Measurements from ENCODE around the gene EXD3. TPM values are rescaled to one million over a fixed set of nuclear protein-coding genes. Genes with fewer than 3 reads are reported as not detected.
"Not testable (repeated sequence)": the region's sequence is repeated elsewhere in the genome, so short reads cannot be mapped to it uniquely, and the experiment has no call there.

The EXD3 gene
- total RNA-seq, 3 donors from 2014 or later = 39.4 to 56.7 (median 40.1) TPM

- TF ChIP-seq CTCF (IDR thresholded peaks at IDR 0.05) = no peak
- Histone ChIP-seq H3K36me3 (ENCODE audit: low read depth) (no peaks in the 10 kb centered on the region), H3K4me3 (no peak overlapping the region), H3K9me3 (no peaks in the 10 kb centered on the region), H3K4me1 (ENCODE audit: low read depth) (peaks cover 18% of the 10 kb centered on the region)
- ATAC-seq (no peak), DNase-seq (no peak)
- intact Hi-C loops (cut with DNase I, micrococcal nuclease) = no loop called here
These were observed 35.7 kb downstream of the EXD3 start for GRCh38 chr9:137387114-137387890.

- H3K36me3 ChIP-seq (ENCODE audit: low read depth); ATAC-seq; DNase-seq; H3K9me3 ChIP-seq; intact Hi-C loops (cut with DNase I, micrococcal nuclease); H3K4me3 ChIP-seq: not testable (repeated sequence)
- peaks cover 15% of the 10 kb centered on the region for H3K4me1 ChIP-seq (ENCODE audit: low read depth)
These were observed 36.4 kb downstream of the EXD3 start for GRCh38 chr9:137386507-137387113.

- H3K36me3 ChIP-seq (ENCODE audit: low read depth) = no peaks in the 10 kb centered on the region
- intact Hi-C loops (cut with DNase I, micrococcal nuclease) = no loop called here
- DNase-seq (peak in 2 of 3 donors; percentile 8 to 37), ATAC-seq (no peak)
- no peak for TF ChIP-seq CTCF (IDR thresholded peaks at IDR 0.05)
- peaks cover 2% of the 10 kb centered on the region for H3K4me1 ChIP-seq (ENCODE audit: low read depth)
- H3K4me3 ChIP-seq = no peak overlapping the region
- H3K9me3 ChIP-seq = no peaks in the 10 kb centered on the region
These were observed 37.8 kb downstream of the EXD3 start for GRCh38 chr9:137385061-137385655.

GRCh38 chr9:137383784-137384756 is 38.9 kb downstream of the EXD3 start:
- no peak for ATAC-seq
- peak in 2 of 3 donors; percentile 23 to 43 for DNase-seq
- intact Hi-C loops (cut with DNase I, micrococcal nuclease) = no loop called here
- Histone ChIP-seq H3K9me3 (no peaks in the 10 kb centered on the region), H3K36me3 (ENCODE audit: low read depth) (no peaks in the 10 kb centered on the region), H3K4me3 (no peak overlapping the region), H3K4me1 (ENCODE audit: low read depth) (peaks cover 2% of the 10 kb centered on the region)
- no peak for TF ChIP-seq CTCF (IDR thresholded peaks at IDR 0.05)

- Histone ChIP-seq H3K36me3 (ENCODE audit: low read depth) (no peaks in the 10 kb centered on the region), H3K9me3 (no peaks in the 10 kb centered on the region), H3K4me3 (no peak overlapping the region), H3K4me1 (ENCODE audit: low read depth) (peaks cover 2% of the 10 kb centered on the region)
- TF ChIP-seq CTCF (IDR thresholded peaks at IDR 0.05) = no peak
- ATAC-seq (no peak), DNase-seq (peak in 2 of 3 donors; percentile 16 to 34)
- intact Hi-C loops (cut with DNase I, micrococcal nuclease) = no loop called here
These were observed 39.7 kb downstream of the EXD3 start for GRCh38 chr9:137383081-137383783.

Measured in mucosa of descending colon (tissue), 3 donors.